ENCODE data around the gene CYP2C19.

CYP2C19 gene

DNA sequence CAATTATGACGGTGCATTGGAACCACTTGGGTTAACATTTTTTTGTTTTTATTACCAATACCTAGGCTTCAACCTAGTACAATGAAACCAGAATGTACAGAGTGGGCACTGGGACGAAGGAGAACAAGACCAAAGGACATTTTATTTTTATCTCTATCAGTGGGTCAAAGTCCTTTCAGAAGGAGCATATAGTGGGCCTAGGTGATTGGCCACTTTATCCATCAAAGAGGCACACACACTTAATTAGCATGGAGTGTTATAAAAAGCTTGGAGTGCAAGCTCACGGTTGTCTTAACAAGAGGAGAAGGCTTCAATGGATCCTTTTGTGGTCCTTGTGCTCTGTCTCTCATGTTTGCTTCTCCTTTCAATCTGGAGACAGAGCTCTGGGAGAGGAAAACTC, at the start of gene CYP2C19:
Gene CYP2C19 (plus strand): TSS at position 289 of the 400 bp plus-strand sequence. CDS start 25 bp downstream, at position 314.
- H4K20me1 ChIP-seq (ENCODE audit: insufficient read depth, low read length): no peaks in the 10 kb centered on the region
- H3K9me3 ChIP-seq (ENCODE audit: insufficient read depth, low read length): no peaks in the 10 kb centered on the region
- no peak within 1 kb of the TSS for H3K4me2 ChIP-seq (ENCODE audit: low read length)
- H3K79me2 ChIP-seq (ENCODE audit: low read length): no peaks in the 10 kb centered on the region
- H3K9ac ChIP-seq (ENCODE audit: low read length): no peak within 1 kb of the TSS
- TF ChIP-seq EZH2phosphoT487 (IDR thresholded peaks at IDR 0.05; ENCODE audit: low read depth) (no peak), CTCF (IDR thresholded peaks at IDR 0.05; ENCODE audit: low read depth, low read length) (no peak)
- H3K4me1 ChIP-seq (ENCODE audit: low read length): no peaks in the 10 kb centered on the region
- H3K27ac ChIP-seq (ENCODE audit: low read length): no peak within 1 kb of the TSS
- no peak within 1 kb of the TSS for H2AFZ ChIP-seq (ENCODE audit: low read depth, low read length)
- no peaks in the 10 kb centered on the region for H3K36me3 ChIP-seq (replicated peaks; ENCODE audit: low read depth, low read length)
- no peaks in the 10 kb centered on the region; the same call in 1 of the 2 replicates for H3K27me3 ChIP-seq (ENCODE audit: low read depth, low read length)
- no peak within 1 kb of the TSS for H3K4me3 ChIP-seq (ENCODE audit: low read length)

GRCh38 chr10:94725871-94726270, 36.6 kb upstream of the CYP2C19 start:
- no peaks in the 10 kb centered on the region for H3K36me3 ChIP-seq (replicated peaks; ENCODE audit: low read depth, low read length)
- TF ChIP-seq EZH2phosphoT487 (IDR thresholded peaks at IDR 0.05; ENCODE audit: low read depth) (no peak), CTCF (IDR thresholded peaks at IDR 0.05; ENCODE audit: low read depth, low read length) (no peak)
- H3K4me1 ChIP-seq (ENCODE audit: low read length): no peaks in the 10 kb centered on the region
- H4K20me1 ChIP-seq (ENCODE audit: insufficient read depth, low read length): no peaks in the 10 kb centered on the region
- no peak overlapping the region for H3K27ac ChIP-seq (ENCODE audit: low read length)
- H2AFZ ChIP-seq (ENCODE audit: low read depth, low read length): no peak overlapping the region
- no peaks in the 10 kb centered on the region for H3K27me3 ChIP-seq (ENCODE audit: low read depth, low read length)
- no peak overlapping the region for H3K9ac ChIP-seq (ENCODE audit: low read length)
- no peak overlapping the region for H3K4me3 ChIP-seq (ENCODE audit: low read length)
- H3K4me2 ChIP-seq (ENCODE audit: low read length): no peak overlapping the region
- H3K79me2 ChIP-seq (ENCODE audit: low read length): no peaks in the 10 kb centered on the region
- H3K9me3 ChIP-seq (ENCODE audit: insufficient read depth, low read length): no peaks in the 10 kb centered on the region

DNA sequence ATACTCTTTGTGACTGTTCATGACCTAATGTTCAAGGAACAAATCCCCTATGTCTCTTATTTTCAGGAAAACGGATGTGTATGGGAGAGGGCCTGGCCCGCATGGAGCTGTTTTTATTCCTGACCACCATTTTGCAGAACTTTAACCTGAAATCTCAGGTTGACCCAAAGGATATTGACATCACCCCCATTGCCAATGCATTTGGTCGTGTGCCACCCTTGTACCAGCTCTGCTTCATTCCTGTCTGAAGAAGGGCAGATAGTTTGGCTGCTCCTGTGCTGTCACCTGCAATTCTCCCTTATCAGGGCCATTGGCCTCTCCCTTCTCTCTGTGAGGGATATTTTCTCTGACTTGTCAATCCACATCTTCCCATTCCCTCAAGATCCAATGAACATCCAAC, 27.3 kb upstream of the CYP2C19 start:
- Histone ChIP-seq H3K4me2 (ENCODE audit: low read length) (no peak overlapping the region), H2AFZ (ENCODE audit: low read depth, low read length) (no peak overlapping the region), H3K9ac (ENCODE audit: low read length) (no peak overlapping the region), H3K27ac (ENCODE audit: low read length) (no peak overlapping the region), H3K9me3 (ENCODE audit: insufficient read depth, low read length) (no peaks in the 10 kb centered on the region), H4K20me1 (ENCODE audit: insufficient read depth, low read length) (no peaks in the 10 kb centered on the region), H3K79me2 (ENCODE audit: low read length) (no peaks in the 10 kb centered on the region), H3K27me3 (ENCODE audit: low read depth, low read length) (no peaks in the 10 kb centered on the region), H3K4me3 (ENCODE audit: low read length) (no peak overlapping the region), H3K36me3 (replicated peaks; ENCODE audit: low read depth, low read length) (no peaks in the 10 kb centered on the region), H3K4me1 (ENCODE audit: low read length) (no peaks in the 10 kb centered on the region)
- no peak for TF ChIP-seq EZH2phosphoT487 (IDR thresholded peaks at IDR 0.05; ENCODE audit: low read depth)
- TF ChIP-seq CTCF (IDR thresholded peaks at IDR 0.05; ENCODE audit: low read depth, low read length): no peak

DNA sequence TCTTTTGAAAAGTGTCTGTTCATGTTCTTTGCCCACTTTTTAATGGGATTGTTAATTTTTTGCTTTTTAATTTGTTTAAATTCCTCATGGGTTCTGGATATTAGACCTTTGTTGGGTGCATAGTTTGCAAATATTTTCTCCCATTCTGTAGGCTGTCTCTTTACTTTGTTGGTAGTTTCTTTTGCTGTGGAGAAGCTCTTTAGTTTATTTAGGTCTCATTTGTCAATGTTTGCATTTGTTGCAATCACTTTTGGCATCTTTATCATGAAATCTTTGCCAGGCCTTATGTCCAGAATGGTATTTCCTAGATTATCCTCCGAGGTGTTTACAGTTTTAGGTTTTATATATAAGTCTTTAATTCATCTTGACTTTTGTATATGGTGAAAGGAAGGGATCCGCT, 23.9 kb upstream of the CYP2C19 start:
- Histone ChIP-seq H4K20me1 (ENCODE audit: insufficient read depth, low read length) (no peaks in the 10 kb centered on the region), H2AFZ (ENCODE audit: low read depth, low read length) (no peak overlapping the region), H3K27ac (ENCODE audit: low read length) (no peak overlapping the region), H3K79me2 (ENCODE audit: low read length) (no peaks in the 10 kb centered on the region), H3K4me2 (ENCODE audit: low read length) (no peak overlapping the region), H3K4me3 (ENCODE audit: low read length) (no peak overlapping the region), H3K4me1 (ENCODE audit: low read length) (no peaks in the 10 kb centered on the region), H3K36me3 (replicated peaks; ENCODE audit: low read depth, low read length) (no peaks in the 10 kb centered on the region), H3K27me3 (ENCODE audit: low read depth, low read length) (no peaks in the 10 kb centered on the region), H3K9ac (ENCODE audit: low read length) (no peak overlapping the region), H3K9me3 (ENCODE audit: insufficient read depth, low read length) (no peaks in the 10 kb centered on the region)
- TF ChIP-seq EZH2phosphoT487 (IDR thresholded peaks at IDR 0.05; ENCODE audit: low read depth) (no peak), CTCF (IDR thresholded peaks at IDR 0.05; ENCODE audit: low read depth, low read length) (no peak)
